HG02981 (cell line): ENCODE measurements around the gene FNDC7.
A peak's percentile ranks its signal among the peaks of the same experiment; 100 is the strongest.
"Not testable (repeated sequence)": the region's sequence is repeated elsewhere in the genome, so short reads cannot be mapped to it uniquely, and the experiment has no call there.

Source experiments
- ATAC-seq: cut with Tn5 transposase; IDR thresholded peaks from one replicate; pipeline ENCODE4 v1.9.1; 2021; ENCODE audit warnings: mild to moderate bottlenecking, moderate library complexity; ENCODE audit not compliant: unreplicated experiment

The FNDC7 gene

DNA sequence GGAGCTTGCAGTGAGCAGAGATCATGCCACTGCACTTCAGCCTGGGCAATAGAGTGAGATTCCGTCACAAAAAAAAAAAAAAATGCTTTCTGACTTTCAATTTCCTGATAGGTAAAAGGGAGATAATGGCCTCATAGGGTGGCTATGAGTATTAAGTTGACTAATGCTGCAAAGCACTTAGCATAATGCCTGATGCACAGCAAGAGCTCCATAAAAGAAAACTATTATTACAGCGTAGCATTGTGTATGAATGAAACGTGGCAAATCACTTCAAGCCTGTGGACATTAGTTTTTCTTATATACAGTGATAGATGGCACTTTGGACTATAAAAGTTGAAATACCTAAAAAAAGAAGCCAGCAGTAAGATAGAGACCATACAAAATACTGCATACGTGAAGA lies 16.8 kb downstream of the FNDC7 start:
- ATAC-seq = no peak

DNA sequence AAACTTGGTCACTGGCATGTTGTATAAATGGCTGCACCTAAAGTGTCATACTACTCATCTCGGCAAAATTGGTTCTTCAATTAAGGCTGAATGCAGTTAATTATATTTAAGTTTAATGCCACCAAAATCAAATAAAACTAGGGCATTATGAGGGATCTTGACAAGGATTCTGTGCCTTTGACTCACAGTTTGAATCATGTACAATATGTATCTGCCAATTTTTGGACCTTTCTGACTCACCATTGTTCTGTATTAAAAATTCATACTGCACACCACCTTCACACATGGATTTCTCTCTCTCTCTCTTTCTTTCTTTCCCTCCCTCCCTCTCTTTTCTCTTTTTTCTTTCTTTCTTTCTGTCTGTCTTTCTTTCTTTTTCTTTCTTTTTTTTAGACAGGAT lies 19.7 kb downstream of the FNDC7 start:
- no peak for ATAC-seq

DNA sequence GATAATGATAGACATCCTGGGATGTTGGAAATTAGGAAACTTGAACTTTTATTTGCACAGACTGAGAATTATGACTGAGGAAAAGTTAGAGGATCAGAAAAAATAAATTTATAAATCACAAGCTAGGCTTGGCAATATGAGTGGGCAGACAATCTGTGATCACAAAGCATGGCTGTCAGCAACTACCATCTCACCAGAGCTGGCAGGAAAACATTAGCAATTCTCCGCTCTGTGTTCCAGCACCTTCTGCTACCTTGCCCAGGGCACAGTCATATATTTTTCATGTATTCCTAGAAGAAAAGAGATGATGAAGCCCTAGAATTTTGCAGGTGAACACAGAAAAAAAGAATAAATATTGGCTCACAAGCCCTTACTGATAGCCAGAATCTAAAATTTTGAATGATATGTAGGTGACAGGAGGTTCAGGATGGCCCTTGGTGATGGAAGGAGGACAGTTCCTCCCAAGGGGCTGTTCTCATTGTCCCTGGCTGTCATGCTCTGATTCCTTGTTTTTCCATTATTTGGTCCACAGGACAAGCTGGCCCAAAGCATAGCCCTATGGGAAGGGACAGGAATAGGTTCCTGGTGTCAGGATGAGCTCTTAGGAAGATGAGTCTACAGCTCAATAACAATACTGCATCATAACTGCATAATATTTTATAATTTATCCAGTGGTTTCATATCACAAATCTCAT lies 21.6 kb downstream of the FNDC7 start:
- ATAC-seq = no peak

DNA sequence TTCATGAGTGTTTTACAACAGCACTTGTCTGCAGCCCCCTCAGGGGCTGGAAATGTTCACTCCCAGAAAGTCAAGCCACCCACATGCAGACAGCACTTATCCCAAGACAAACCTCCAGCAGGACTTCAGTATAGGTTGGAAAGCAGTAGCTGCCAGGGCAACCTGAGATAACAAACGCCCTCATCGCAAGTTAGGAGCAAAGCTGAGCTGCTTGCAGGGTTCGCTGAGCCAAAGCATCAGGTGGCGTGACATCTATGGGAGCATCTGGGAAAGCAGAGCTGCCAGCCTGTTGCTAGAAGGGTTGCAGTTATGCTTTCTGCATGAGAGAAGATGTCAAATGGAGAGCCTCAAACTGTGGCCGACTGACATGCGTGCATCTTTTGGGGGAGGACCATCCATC lies 29.5 kb downstream of the FNDC7 start:
- ATAC-seq = no peak

DNA sequence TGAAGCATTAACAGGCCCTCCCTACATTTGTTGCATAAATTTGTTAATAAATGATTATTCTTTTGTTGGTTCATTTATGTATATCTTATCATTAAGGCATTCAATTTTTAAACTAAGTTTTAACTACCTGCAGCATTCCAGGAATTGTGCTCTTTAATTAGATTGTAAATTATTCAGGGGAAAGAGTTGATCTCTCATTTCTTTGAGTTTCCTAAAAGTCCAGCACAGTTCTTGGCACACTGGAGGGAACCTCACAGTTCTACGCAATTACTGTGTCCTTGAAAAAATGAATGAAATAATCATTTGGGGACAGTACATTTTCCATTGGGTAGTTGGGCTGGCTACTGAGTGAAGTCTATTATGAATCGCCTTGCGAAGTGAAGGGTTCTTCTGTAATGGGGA lies 33.3 kb downstream of the FNDC7 start:
- ATAC-seq = no peak

DNA sequence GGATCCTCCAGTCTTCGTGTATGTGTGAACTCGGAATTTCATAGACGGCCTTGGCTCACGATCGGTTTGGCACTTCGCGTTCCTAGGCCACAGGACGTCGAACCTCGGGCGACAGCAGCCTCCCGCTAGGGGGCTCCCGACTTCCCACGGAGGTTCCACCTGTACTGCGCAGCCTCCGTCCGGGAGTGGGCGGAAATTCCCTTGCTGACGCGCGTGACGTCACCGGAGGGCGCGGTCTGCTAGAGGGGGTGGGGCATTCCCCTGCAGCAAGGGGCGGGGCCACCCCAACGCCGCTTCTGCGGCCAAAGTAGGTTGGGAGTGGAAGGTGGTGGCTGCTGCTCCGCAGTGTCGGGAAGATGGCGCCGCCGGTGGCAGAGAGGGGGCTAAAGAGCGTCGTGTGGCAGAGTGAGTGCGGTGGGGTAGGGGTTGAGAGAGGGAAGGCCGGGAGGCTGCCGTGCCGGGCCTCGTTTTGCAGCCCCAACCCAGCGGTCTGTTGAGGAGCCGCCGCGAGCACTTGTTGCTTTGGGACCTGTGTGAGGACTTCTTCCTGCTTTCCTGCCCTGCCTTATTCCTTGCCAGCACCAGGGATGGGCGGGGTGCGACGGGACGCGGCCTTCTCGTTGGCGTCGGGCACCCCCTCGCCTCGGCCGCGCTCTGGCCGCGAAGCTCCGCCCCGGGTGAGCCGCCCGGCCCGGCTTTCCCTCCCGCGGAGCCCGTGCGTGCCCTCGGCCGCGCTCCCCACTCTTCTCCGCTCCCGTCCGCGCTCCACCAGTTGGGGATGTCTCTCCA lies 33.9 kb downstream of the FNDC7 start, which contains the start of gene STXBP3:
STXBP3 (plus strand) TSS at position 293 of the 789 bp plus-strand sequence; CDS start at position 357, 64 bp downstream.
- ATAC-seq = peak; percentile 90

DNA sequence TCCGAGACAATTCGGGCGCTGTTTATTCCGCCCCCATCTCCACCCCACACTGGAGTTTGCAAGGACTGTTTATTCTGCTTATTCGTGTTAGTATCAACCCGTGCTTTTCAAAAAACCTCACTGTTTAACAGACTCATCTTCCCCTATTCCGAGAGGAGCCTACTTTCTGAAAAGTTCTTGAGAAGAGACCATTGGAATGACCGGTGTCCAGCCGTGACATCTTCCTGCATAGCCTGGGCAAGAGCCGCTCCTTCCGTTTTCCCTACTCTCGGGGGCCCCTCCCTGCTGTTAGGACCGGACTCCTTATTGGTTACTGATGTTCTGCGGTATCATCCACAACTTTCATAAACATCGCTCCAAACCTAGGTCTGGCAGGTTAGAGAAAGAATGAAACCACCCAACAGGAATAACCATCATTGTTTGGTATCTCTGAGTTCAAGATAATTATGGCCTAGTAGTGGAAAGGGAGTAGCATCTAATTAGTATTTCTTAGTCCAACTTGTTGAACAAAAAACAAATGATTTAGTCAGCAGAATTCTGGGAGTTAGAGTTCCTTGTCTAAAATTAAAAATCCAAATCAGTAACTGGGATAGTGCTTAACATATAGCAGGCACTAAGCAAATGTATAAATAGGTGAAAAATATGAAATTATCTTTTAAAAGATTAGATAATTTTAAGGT lies 34.6 kb downstream of the FNDC7 start:
- ATAC-seq = no peak

DNA sequence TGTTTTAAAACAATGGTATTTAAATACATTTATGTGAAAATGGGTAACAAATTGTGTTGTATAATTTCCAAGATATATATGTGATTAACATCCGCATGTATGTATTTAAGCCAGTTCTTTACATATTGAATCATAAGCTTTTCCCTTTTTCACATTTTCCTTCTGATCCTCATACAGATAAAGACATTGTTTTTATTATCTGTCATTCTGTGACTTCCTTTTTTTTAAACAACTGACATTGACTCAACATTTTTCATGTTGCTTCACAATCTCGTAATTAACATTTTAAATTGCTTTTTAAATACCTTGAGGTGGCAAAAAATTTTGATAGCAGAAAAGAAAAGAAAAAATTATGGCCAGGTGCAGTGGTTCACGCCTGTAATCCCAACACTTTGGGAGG lies 35.2 kb downstream of the FNDC7 start:
- no peak for ATAC-seq

DNA sequence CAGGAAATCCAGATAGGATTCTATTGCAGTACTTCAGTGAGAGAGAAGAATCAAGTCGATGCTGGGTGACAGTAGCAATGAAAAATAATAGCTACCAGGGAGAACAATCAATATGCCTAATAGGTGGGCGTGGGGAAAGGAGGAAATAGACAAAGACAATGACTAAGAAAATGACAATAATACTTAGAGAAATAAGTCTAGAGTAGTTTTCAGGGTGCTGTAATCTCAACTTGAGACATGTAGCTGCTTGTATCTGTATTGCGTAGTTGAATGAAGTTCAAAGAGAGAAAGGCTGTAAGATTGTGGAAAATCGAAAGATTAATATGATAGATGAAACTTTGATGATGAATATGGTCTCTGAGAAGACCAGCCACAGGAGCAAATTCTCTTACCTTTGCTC lies 36.4 kb downstream of the FNDC7 start:
- no peak for ATAC-seq

DNA sequence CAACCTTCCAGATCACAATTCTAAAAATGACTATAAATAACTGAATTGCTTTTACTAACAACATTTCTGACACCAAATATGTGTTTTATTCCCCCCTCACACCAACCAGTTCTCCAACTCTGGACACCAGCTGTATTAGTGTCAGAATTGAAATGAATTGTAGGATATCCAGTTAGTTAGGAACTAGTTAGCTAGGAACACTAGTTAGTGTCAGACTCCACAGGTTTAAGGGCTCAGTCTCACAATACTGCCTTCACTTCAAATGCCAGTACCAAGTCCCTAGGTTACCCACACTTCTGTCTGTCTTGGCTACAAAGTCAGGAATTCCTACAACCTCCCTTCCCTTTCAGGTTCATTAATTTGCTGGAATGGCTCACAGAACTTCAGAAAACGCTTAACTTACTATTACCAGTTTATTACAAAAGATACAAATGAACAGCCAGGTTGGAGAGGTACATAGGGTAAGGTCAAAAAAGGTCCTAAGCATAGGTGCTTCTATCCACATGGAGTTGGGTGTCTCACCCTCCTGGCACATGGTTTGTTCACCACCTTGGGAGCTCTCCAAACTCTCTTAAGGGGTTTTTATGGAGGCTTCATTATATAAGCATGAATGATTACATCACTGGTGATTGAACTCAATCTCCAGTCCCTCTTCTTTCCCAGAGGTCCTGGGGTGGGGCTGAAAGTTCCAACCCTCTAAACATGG lies 37.9 kb downstream of the FNDC7 start:
- no peak for ATAC-seq

DNA sequence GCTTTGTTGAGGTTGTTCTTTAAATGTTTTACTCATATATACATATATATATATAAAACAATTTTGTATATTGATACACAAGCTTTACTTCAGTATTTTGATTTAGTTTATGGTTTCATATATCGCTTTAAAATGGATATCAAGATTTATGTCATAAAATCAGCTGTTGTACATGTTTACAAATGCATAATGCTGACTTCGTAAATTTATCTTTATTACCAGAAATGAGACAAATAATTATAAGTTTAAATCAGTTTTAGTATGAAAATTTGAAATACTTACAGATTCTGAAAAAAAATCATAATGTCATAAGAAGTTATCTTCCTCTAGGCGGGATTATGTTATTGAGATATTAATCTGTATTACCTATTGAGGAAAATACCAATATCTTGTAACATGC lies 40.7 kb downstream of the FNDC7 start:
- no peak for ATAC-seq

DNA sequence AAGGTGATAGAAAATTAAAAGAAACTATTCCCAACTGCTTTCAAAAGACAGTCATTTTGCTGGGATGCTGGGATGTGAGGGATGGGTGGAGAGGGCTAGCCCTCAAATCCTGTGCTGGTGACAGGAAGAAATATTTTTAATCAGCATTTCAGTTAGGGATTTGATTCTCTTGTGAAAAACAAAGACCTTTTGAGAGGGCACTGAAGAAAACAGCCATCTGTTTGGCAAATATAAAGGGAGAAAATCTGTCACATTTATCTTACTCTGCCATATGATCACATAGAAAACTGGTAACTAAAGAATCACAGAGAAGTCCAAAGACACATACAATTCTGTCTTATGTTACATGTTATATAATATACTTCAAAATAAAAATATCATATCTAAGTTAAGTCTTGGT lies 46.1 kb downstream of the FNDC7 start:
- no peak for ATAC-seq

DNA sequence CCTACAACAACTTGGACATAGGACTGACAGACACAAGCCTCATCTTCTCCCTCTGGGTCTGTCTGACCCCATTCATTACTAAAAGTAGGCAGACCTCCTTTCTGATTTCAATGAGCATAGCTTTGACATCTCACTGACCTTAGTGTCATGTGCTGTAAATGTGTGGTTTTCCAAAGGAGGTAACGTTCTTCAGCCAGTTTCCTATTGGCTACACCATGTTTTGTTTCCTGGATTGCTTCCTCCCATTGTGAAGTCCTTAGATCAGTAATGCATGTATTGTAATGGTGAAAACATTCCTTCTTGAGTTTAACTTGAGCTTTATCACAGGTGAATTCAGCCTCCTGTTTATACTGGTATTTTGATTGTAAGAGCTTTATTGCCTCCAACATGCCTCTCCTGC lies 54.4 kb downstream of the FNDC7 start:
- no peak for ATAC-seq

DNA sequence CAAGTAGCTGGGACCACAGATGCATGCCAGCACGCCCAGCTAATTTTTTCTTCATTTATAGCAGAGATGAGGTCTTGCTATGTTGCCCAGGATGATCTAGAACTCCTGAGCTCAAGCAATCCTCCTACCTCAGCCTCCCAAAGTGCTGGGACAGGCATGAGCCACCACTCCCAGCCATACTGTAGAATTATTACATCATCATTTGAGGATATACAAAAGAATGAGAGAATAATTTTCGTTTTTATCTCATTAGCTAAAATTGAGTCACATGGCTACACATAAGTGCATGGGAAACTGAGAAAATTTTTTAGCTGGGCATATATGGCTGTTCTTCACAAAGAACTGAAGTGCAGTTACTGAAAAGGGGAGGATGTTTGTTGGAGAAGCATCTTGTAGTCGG lies 55.0 kb downstream of the FNDC7 start:
- ATAC-seq = no peak

DNA sequence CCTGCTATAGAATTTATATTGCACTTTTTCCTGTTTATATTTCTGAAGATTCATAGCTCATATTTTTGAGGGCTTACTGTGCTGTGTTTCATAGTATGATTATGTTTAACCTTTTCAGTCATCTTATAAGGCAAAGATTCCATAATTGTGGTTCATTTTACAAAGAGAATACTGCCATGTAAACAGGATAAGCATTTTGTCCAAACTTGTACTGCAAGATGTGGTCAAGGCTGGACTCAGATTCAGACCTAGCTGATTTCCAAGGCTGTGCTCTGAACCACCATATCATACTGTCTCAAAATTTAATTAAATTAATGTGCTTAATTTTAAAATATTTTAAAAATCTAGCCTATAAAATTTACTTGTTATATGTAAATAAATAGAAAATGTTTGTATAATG lies 65.1 kb downstream of the FNDC7 start:
- ATAC-seq = no peak

DNA sequence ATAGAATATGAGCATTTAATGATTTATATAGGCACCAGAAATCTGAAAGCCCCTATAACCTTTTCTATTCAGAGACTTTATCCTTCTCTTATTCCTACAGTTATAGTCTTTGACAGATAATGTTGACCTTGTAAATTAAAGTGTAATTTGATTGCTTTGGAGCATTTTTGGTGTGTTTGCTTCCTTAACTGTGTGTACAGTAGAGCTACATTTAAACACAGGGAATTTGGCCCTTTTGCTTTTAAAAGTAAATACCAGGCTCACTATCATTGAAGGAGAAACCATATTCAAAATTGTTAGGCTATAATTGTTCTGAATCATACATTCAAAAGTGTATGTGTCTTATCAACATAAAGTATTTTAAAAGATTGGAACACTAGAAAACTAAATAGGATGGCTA lies 66.7 kb downstream of the FNDC7 start:
- ATAC-seq = no peak

DNA sequence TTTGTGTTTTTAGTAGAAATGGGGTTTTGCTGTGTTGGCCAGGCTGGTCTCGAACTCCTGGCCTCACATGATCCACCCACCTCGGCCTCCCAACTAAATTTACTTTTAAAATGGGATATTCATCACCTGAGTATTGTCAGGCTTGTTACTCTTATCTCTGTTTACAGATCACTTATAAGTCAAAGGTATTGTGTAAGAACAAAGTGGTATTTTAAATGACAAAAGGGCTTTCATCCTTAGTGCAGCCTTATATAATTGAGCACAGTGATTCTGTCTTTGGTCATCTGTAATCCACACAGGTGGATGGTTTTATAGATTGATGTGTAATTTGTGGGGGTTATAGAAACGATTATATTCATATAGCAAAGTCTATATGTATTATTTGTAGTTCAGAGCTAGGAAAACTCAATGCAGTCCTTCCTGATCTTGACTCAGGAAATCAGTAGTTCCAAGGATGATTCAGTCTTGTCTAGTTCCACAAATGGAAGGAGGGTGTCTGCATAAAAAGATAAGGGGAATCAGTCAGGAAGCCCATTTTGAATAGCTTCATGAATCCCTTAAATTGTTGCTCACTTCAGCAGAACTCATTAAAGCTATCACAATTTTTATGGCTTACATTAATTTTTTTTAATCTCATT lies 68.3 kb downstream of the FNDC7 start:
- ATAC-seq = no peak

DNA sequence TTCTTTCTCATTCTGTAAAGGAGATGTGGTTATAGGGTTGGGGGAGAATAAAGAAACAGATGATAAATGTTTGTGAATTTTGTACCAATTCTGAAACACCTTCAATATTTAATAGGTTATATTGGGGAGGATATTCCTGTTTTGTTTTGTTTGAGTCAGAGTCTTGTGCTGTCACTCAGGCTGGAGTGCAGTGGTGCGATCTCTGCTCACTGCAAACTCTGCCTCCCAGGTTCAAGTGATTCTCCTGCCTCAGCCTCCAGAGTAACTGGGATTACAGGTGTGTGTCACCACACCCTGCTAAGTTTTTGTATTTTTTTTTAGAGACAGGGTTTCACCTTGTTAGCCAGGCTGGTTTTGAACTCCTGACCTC lies 68.9 kb downstream of the FNDC7 start:
- ATAC-seq = not testable (repeated sequence)

DNA sequence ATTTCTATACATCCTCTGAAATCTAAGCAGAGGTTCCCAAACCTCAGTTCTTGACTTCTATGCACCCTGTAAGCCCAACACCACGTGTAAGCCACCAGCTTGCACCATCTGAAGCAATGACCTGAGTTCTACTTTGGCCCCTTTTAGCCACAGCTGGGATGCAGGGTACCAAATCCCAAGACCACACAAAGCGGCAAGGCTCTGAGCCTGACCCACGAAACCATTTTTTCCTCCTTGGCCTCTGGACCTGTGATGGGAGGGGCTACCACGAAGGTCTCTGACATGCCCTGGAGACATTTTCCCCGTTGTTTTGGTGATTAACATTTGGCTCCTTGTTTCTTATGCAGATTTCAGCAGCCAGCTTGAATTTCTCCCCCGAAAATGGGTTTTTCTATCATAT lies 72.6 kb downstream of the FNDC7 start:
- no peak for ATAC-seq

DNA sequence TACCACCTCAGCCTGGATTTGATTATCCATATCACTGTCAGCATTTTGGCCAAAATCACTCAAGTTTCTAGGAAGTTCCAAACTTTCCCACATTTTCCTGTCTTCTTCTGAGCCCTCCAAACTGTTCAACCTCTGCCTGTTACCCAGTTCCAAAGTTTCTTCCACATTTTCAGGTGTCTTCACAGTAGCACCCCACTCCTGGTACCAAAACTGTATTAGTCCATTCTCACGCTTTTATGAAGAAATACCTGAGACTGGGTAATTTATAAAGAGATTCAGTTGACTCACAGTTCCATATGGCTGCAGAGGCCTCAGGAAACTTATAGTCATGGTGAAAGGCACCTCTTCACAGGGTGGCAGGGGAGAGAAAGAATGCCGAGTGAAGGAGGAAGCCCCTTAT lies 73.2 kb downstream of the FNDC7 start:
- no peak for ATAC-seq

DNA sequence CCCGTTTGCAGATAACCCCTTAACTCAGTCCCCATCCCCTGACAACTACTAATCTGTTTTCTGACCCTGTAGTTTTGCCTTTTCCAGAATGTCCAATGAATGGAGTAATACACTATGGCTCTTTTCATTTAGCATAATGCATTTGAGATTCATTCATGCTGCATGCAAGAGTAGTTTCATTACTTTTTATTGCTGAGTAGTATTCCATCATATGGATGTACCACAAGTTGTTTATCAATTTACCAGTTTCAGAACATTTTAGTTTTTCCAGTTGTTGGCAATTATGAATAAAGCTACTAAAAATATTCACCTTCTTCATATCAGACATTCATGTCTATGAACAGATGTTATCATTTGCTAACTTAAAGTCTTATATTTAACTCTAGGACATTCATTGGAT lies 79.1 kb downstream of the FNDC7 start:
- ATAC-seq = no peak
